GM21717 (cell line): ENCODE results near the gene TNRC6C.
A peak's percentile ranks its signal among the peaks of the same experiment; 100 is the strongest.

Experiments used
- ATAC-seq: cut with Tn5 transposase; IDR thresholded peaks from one replicate; pipeline ENCODE4 v1.9.1; 2021; ENCODE audit warnings: mild to moderate bottlenecking, moderate library complexity; ENCODE audit not compliant: unreplicated experiment

The TNRC6C gene

DNA sequence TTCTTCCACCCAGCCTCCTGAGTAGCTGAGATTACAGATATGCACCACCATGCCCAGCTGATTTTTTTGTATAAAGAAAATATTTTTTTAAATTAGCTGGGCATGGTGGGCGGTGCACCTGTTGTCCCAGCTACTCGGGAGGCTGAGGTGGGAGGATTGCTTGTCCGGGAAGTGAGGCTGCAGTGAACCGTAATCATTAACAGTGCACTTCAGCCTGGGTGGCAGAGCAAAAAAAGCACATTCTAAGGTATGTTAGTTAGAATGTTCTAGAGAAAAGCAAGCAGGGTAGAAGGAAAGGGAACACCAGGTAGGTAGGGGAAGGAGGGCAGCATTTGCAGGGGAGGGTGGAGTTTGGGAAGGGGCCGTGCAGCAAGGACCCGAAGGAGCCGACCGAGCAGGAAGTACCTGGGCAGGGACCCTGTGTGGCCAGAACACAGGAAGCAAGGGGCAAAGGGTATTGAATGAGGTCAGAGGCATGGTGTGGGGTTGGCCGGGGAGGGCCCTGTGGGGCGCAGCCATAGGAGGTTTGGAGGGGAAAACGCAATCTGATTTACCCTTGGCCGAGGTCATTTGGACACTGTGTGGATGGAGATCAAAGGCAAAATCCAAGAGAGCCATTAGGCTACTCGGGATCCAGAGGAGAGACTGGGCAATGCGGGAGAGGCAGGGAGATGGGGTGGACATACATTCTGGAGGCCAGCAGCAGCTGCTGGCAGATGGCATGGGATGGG is 189.9 kb downstream of the TNRC6C start:
- ATAC-seq, result no peak

DNA sequence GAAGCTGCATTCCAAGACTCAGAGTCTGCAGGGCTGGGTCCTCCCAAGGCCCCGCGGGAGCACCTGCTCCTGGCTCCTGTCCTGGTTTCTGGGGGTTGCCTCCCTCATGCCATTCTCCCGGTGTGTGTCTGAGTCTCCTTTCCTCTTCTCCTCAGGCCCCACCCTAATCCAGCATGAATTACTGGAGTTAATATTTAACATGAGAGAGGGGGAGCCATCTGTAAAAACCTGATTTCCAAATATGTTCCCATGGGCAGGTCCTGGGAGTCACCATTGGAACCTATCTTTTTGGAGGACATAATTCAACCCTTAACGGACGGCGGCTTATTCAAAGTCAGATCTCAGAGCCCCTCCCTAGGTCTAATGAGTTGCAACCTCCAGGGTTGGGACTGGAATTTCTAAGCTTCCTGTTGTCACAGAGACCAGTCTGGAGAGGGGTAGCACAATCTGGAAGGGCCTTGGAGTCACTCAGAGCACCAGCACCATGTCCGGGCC is 193.1 kb downstream of the TNRC6C start:
- no peak for ATAC-seq

DNA sequence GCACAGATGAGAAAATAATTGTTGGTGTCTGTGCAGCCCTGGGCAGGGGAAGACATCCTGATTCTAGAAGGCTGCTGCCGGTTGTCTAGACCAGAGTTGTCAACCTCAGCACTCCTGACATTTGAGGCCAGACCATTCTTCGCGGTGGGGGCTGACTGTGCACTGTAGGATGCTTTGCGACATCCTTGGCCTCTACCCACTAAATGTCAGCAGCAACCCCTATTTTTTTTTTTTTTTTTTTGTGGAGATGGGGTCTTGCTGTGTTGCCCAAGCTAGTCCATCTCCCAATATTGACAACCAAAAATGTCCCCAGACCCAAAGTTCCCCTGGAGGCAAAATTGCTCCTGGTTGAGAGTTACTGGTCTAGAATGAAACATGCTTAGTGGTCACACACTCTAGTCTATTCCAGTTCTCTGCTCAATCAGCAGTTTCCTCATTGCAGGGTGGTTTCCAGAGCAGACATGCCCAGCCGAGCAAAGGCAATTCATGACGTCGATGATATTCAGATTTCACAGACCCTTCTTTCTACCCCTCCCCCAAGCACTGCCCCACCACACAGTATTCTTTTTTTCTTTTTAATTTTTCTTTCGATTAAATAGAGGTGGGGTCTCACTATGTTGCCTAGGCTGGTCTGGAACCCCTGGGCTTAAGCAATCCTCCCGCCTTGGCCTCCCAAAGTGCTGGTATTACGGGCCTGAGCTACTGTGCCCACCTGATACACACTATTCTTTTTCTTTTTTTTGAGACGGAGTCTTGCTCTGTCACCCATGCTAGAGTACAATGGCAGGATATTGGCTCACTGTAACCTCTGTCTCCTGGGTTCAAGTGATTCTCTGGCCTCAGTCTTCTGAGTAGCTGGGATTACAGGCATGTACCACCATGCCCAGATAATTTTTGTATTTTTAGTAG is 196.7 kb downstream of the TNRC6C start:
- peak; percentile 56 for ATAC-seq
